Measurements from ENCODE around the gene GPR148. TPM values are rescaled to one million over a fixed set of nuclear protein-coding genes. Genes with fewer than 3 reads are reported as not detected.
"Not testable (repeated sequence)": the region's sequence is repeated elsewhere in the genome, so short reads cannot be mapped to it uniquely, and the experiment has no call there.

GPR148 gene, protein sequence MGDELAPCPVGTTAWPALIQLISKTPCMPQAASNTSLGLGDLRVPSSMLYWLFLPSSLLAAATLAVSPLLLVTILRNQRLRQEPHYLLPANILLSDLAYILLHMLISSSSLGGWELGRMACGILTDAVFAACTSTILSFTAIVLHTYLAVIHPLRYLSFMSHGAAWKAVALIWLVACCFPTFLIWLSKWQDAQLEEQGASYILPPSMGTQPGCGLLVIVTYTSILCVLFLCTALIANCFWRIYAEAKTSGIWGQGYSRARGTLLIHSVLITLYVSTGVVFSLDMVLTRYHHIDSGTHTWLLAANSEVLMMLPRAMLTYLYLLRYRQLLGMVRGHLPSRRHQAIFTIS
- not detected for total RNA-seq

DNA sequence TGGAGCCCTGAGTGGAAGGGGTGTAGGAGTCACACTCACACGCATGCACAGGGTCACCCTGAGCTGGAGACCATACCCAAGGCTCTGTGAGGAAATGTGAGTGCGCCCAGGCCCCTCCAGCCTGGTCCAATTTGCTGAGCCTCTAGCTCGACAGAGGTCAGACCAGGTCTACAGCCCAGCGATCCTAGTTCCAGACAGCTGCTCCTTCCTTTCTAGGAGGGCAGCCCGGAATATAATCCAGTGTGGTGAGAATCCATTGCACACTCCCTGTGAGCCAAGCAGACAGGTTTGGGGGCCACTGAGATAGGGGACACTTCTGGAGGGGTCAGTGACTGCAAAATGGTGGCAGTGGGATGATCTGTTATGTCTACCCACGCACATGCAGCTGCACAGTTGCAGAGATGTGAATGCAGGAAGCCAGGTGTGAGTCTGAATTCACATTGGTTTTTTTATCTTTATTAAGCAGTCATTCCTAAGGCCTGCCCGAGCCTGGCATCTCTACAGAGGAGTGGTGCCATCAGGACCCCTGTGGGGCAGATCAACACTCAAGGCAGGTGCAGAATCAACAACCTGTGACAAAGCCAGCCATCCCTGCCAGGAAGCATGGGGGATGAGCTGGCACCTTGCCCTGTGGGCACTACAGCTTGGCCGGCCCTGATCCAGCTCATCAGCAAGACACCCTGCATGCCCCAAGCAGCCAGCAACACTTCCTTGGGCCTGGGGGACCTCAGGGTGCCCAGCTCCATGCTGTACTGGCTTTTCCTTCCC lies at the start of gene GPR148:
TSS of gene GPR148 (plus strand) at position 522 of the 768 bp plus-strand sequence. CDS start at position 604, 82 bp downstream.
- H3K36me3 Mint-ChIP-seq, result no peaks in the 10 kb centered on the region
- no peak for DNase-seq (ENCODE audit: low spot score in 2 of 2)
- no peaks in the 10 kb centered on the region for H3K9me3 Mint-ChIP-seq
- ATAC-seq, result no peak
- H3K27ac Mint-ChIP-seq, result no peak within 1 kb of the TSS

DNA sequence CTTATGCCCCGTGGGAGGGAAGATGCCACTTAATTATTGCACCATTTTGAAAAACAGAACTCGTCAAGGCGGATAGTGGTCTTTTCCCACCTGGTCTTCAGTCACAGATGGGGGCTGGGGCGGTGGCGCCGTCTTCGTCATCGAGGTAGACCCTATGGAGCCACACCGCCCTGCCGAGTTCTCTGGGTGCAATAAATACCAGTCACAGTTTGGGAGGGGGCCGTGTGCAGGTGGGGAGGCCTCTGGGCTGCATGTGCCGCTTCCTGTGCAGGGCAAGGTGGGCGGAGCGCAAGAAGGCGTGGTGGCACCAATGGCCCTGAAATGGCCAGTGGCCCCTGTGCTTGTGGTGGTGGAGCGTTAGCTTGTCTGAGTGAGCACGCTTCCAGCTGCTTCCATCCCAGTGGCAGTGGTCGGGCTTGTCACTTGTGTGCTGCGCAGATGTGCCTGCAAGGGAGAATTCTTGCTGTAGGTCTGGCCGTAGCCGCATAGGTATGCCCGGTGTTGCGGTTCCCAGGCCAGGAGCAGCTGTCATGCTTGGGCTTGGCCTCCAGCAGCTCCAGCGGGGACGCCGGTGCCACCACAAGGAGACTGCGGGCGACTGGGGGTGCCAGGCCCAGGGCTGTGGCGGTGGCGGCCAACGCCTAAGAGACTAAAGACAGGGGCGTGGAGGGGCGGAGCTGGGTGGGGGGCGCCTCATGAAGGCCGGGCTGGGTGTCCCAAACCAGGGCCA lies 36.7 kb upstream of the GPR148 start:
- not testable (repeated sequence) for ATAC-seq, H3K27ac Mint-ChIP-seq, H3K36me3 Mint-ChIP-seq

DNA sequence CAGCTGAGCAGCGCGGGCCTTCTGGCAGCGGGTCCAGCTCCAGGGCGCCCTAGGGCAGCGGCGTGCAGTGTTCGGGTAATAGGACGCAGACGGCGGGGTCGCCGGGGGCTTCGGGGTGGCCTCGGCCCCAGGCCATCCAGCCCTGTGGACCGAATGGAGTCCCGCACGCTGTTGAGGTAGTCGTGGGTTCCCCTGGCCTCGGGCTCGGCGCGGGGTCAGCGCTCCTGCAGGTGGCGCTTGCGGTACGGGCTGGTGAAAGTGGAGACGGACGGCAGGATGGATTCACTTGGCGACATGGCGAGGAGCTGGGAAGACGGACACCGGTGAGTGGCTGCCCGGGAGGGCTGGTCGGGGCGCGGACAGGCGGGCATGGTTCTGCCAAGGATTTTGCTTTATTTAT lies 35.4 kb upstream of the GPR148 start:
- DNase-seq (ENCODE audit: low spot score in 2 of 2); ATAC-seq; H3K36me3 Mint-ChIP-seq; H3K9me3 Mint-ChIP-seq; H3K27ac Mint-ChIP-seq: not testable (repeated sequence)

More for the DNA sequence above, 36.7 kb upstream of the GPR148 start:
- not testable (repeated sequence) for DNase-seq (ENCODE audit: low spot score in 2 of 2); H3K9me3 Mint-ChIP-seq

DNA sequence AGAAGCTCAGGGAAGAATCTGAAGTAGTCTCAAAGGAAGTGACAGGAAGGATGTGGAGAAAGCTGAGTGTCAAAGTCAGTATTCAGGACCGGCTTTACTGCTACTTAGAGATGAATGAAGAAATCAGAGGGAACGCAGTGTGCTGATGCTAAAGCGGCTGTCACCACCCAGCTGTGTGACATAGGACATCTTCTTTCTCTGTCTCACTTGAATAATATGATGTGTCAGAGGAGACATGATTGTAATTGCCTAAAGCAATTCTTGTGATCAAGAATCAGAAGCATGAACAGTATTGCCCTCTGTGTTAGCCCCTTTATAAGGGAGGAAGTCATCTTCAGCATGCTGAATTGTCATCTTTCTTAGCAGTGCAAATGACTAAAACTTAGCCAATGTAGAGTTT lies 25.6 kb upstream of the GPR148 start:
- not testable (repeated sequence) for ATAC-seq; H3K27ac Mint-ChIP-seq; DNase-seq (ENCODE audit: low spot score in 2 of 2); H3K36me3 Mint-ChIP-seq; H3K9me3 Mint-ChIP-seq

DNA sequence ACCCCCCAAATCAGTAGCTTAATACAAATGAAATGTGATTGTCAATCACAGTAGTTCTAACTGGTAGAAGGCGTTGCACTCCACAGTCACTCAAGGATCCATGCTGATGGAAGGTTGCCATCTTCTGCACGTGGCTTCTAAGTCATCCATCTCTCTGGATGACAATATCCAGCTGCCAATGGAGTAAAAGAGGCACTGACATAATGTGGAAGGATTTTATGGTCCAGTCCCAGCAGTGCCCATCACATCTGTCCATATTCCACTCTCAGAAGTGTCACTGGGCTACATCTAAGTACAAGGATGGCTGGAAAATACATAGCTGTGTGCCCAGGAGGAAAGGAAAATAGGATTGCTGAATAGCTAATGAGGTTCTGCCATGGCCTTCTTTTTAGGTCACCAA lies 14.1 kb upstream of the GPR148 start:
- not testable (repeated sequence) for H3K27ac Mint-ChIP-seq; DNase-seq (ENCODE audit: low spot score in 2 of 2); H3K9me3 Mint-ChIP-seq; ATAC-seq; H3K36me3 Mint-ChIP-seq

DNA sequence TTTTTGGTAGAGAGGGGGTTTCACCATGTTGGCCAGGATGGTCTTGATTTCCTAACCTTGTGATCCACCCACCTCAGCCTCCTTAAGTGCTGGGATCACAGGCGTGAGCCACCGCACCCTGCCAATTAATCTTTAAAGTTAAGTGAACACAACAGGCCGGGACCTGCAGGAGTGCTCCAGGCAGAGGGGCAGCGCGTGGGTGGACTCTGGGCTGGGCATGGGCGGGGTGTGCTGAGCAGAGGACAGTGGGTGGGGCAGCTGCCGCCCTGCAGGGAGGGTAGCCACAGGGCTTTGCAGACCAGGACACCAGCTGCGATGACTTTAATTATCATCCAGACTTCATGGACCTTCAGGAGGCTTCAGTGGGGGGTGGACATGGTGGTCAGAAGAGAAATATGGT lies 8.8 kb upstream of the GPR148 start:
- no peak for ATAC-seq
- DNase-seq (ENCODE audit: low spot score in 2 of 2), result no peak
- H3K36me3 Mint-ChIP-seq, result no peaks in the 10 kb centered on the region
- no peak overlapping the region for H3K27ac Mint-ChIP-seq
- no peaks in the 10 kb centered on the region for H3K9me3 Mint-ChIP-seq

DNA sequence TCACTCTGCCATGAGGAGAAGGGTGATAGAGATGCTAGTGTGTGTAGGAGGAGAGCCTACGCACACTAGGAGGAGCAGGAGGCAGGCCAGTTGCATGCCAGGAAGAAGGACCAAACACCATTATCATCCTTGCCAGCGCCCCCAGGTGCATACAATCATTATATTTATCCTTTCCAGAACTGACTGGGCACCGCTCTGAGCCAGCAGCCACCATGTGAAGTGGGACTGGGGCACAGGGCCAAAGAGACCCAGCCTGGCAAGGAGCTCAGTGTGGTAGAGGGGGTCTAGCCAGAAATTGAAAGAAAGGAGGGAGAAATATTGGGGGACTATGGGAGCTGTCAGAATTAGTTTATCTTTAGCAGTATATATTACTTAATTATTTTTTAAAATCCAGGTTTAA lies 8.3 kb upstream of the GPR148 start:
- DNase-seq (ENCODE audit: low spot score in 2 of 2) (no peak), ATAC-seq (no peak)
- no peaks in the 10 kb centered on the region for H3K9me3 Mint-ChIP-seq
- H3K36me3 Mint-ChIP-seq, result no peaks in the 10 kb centered on the region
- H3K27ac Mint-ChIP-seq, result no peak overlapping the region

DNA sequence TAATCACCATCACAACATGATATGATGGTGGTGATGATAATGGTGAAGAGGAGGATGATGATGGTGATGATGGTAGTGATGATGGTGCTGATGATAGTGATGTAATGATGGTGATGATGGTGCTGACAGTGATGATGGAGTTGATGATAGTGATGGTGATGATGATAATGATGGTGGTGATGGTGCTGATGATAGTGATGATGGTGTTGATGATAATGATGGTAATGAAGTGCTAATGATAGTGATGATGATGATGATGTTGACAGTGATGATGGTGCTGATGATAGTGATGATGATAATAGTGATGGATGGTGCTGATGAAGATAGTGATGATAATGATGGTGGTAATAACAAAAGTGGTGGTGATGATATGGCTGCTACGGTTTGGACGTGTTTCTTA lies 4.4 kb upstream of the GPR148 start:
- Mint-ChIP-seq H3K9me3 (no peaks in the 10 kb centered on the region), H3K27ac (no peak overlapping the region)
- ATAC-seq, result no peak

DNA sequence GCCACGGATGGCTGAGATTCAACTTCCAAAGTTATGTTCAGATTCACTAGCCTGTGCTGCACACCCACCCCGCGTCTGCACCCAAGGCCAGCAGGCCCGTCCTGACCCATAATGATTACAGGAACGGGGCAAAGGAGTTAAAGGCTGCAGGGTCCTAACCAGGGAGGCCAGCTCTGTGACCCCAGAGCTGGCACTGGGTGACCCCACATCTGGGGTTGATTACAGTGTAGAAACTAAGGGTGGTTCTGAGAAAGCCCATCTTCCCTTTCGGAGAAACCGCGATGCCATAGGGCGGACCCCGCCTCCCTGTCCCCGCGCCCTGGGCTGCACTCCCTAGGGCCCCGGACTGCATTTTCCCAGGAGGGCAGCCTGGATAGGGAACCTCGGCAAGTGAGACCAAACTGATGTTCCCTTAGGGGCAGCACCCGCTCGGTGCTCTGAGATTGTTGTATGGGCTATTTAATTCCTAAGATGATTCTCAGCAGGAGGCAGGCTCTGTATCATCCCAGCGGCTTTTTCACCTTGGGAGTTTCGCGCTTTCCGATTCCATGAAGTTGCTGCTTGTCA lies 2.2 kb upstream of the GPR148 start:
- no peaks in the 10 kb centered on the region for H3K9me3 Mint-ChIP-seq
- peak overlapping the region; percentile 6 to 55 for H3K27ac Mint-ChIP-seq
- DNase-seq (ENCODE audit: low spot score in 2 of 2) (no peak), ATAC-seq (no peak)
- no peaks in the 10 kb centered on the region for H3K36me3 Mint-ChIP-seq

More for the DNA sequence above, 4.4 kb upstream of the GPR148 start:
- DNase-seq (ENCODE audit: low spot score in 2 of 2), result no peak
- no peaks in the 10 kb centered on the region for H3K36me3 Mint-ChIP-seq

DNA sequence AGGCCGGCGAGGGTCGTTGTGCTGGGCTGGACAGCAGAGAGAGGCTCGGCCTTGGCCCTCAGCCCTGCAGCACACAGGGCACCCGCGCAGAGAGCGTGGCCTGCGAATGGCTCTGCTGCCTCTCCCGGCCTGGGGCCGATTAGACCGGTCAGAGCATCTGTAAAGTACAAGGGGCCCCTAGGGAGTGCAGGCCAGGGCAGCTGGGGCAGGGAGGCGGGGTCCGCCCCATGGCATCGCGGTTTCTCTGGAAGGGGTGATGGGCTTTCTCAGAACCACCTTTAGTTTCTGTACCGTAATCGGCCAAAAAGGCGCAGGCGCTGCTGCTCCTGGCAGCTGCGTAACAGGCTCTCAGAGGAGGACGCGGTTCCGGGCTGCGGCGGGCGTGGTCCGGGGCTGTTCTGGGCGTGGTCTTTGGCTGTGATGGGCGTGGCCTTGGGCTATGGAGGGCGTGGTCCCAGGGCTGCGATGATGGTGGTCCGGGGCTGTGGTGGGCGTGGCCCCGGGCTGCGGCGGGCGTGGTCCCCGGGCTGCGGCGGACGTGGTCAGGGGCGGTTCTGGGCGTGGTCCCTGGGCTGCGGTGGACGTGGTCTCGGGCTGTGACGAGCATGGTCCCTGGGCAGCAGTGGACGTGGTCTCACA lies 1.5 kb upstream of the GPR148 start:
- DNase-seq (ENCODE audit: low spot score in 2 of 2) (peak; percentile 75 to 90), ATAC-seq (peak; percentile 86 to 96)
- H3K27ac Mint-ChIP-seq, result peak overlapping the region; percentile 6 to 55
- H3K36me3 Mint-ChIP-seq, result no peaks in the 10 kb centered on the region
- H3K9me3 Mint-ChIP-seq, result no peaks in the 10 kb centered on the region

DNA sequence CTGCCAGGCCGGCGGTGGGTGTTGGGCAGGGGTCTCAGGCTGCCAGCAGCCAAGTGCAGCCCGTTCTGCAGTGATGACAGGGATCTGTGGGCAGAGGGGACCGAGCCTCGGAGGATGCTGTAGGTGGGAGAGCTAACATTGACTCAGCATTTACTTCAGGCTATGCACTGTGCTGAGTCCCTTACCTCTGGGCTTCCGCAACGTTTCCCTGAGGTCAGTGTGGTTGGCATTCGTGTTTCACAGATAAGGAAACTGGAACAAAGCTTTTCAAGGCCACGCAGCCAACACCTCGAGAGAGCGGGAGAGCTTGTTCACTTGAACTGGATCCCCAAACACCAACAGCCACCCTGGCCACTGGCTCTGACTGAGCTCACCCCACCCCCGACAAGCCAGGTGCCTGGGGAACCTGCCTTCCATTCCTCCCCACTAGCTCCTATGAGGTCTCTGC lies 839 bp upstream of the GPR148 start:
- Mint-ChIP-seq H3K27ac (no peak overlapping the region), H3K36me3 (no peaks in the 10 kb centered on the region), H3K9me3 (no peaks in the 10 kb centered on the region)
- peak in 1 of 2 donors; percentile 13 for DNase-seq (ENCODE audit: low spot score in 2 of 2)
- ATAC-seq, result peak; percentile 50 to 70

DNA sequence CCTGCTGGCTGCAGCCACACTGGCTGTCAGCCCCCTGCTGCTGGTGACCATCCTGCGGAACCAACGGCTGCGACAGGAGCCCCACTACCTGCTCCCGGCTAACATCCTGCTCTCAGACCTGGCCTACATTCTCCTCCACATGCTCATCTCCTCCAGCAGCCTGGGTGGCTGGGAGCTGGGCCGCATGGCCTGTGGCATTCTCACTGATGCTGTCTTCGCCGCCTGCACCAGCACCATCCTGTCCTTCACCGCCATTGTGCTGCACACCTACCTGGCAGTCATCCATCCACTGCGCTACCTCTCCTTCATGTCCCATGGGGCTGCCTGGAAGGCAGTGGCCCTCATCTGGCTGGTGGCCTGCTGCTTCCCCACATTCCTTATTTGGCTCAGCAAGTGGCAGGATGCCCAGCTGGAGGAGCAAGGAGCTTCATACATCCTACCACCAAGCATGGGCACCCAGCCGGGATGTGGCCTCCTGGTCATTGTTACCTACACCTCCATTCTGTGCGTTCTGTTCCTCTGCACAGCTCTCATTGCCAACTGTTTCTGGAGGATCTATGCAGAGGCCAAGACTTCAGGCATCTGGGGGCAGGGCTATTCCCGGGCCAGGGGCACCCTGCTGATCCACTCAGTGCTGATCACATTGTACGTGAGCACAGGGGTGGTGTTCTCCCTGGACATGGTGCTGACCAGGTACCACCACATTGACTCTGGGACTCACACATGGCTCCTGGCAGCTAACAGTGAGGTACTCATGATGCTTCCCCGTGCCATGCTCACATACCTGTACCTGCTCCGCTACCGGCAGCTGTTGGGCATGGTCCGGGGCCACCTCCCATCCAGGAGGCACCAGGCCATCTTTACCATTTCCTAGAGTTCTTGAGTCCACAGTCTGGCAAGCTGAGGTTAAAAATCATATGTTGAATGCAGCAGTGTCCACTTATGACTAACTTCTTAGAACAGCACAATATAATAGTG lies 741 bp downstream of the GPR148 start:
- H3K9me3 Mint-ChIP-seq, result peaks cover 4% of the 10 kb centered on the region in 2 donors
- H3K27ac Mint-ChIP-seq, result no peak overlapping the region
- no peaks in the 10 kb centered on the region for H3K36me3 Mint-ChIP-seq
- DNase-seq (ENCODE audit: low spot score in 2 of 2) (no peak), ATAC-seq (no peak)

DNA sequence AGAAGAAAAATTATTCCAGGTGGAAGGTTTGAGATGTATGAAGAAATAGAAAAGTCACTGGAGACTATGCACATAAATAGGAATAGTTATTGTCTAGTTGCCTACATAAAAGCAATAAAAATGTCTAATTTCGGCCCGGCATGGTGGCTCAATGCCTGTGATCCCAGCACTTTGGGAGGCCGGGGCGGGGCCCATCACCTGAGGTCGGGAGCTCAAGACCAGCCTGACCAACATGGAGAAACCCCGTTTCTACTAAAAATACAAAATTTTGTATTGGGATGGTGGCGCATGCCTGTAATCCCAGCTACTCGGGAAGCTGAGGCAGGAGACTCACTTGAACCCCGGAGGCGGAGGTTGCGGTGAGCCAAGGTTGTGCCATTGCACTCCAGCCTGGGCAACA lies 3.4 kb downstream of the GPR148 start:
- not testable (repeated sequence) for H3K36me3 Mint-ChIP-seq; H3K27ac Mint-ChIP-seq; ATAC-seq; DNase-seq (ENCODE audit: low spot score in 2 of 2)
- peaks cover 4 to 13% of the 10 kb centered on the region in 2 donors for H3K9me3 Mint-ChIP-seq

DNA sequence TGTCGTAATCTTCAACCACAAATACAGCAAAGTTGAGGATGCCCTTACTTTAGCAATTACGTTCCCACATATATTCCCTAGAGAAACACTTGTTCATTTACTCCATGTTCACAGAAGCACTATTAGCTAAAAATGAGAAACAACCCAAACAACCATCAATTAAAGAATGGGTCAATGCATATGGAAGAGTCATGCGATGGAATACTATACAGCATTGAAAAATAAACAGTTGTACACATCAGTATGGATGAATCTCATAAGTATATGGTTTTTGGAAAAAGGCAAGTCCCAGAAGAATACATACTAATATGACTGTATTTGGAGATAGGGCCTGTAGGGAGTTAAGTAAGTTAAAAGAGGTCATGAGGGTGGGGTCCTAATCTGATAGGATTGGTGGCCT lies 6.3 kb downstream of the GPR148 start:
- H3K27ac Mint-ChIP-seq, result no peak overlapping the region
- no peaks in the 10 kb centered on the region for H3K36me3 Mint-ChIP-seq
- DNase-seq (ENCODE audit: low spot score in 2 of 2) (no peak), ATAC-seq (no peak)
- peaks cover 4 to 13% of the 10 kb centered on the region in 2 donors for H3K9me3 Mint-ChIP-seq

DNA sequence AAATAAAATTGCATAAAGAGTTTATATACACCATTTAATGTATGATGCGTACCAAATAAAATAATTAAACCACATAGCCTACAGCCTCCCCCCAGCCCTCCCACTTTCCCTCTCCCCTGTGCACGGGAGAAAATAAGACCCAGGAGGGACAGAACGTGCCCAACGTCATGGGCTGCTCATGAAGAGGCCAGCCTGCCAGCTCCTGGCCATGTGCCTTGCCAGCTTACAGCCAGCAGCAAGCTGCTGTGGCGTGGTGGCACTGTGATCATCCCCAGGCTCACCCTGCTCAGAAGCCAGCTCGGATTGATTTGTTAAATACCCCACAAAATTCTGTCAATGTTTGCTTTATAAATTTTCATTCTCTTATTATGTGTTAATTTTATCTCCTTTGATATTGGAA lies 7.6 kb downstream of the GPR148 start:
- Mint-ChIP-seq H3K27ac (no peak overlapping the region), H3K9me3 (peaks cover 4 to 13% of the 10 kb centered on the region in 2 donors), H3K36me3 (no peaks in the 10 kb centered on the region)
- ATAC-seq, result no peak
- no peak for DNase-seq (ENCODE audit: low spot score in 2 of 2)
